Activated gamma-delta T cell (primary cell): ENCODE results near the gene MRPS11.
"Not testable (repeated sequence)": the region's sequence is repeated elsewhere in the genome, so short reads cannot be mapped to it uniquely, and the experiment has no call there.

Experiments used
- DNase-seq: peaks from one replicate; lab custom pipeline; 2025; lab: John Stamatoyannopoulos, UW

MRPS11 gene

GRCh38 chr15:88490036-88490435 is 22.5 kb downstream of the MRPS11 start:
- DNase-seq: no peak

GRCh38 chr15:88491158-88491557 is 23.6 kb downstream of the MRPS11 start:
- no peak for DNase-seq

GRCh38 chr15:88493844-88494243 is 26.3 kb downstream of the MRPS11 start:
- no peak for DNase-seq

GRCh38 chr15:88497109-88497765 is 29.7 kb downstream of the MRPS11 start:
- no peak for DNase-seq

- no peak for DNase-seq
Measured at GRCh38 chr15:88498996-88499395, 31.5 kb downstream of the MRPS11 start.

- no peak for DNase-seq
Measured at GRCh38 chr15:88504445-88504844, 36.9 kb downstream of the MRPS11 start.

GRCh38 chr15:88505721-88506120 is 38.2 kb downstream of the MRPS11 start:
- DNase-seq: no peak

GRCh38 chr15:88506628-88507027 is 39.1 kb downstream of the MRPS11 start:
- no peak for DNase-seq

GRCh38 chr15:88509321-88509720 is 41.8 kb downstream of the MRPS11 start:
- DNase-seq: no peak

- no peak for DNase-seq
Measured at GRCh38 chr15:88509964-88510363, 42.5 kb downstream of the MRPS11 start.

- DNase-seq: no peak
Measured at GRCh38 chr15:88511161-88511560, 43.7 kb downstream of the MRPS11 start.

GRCh38 chr15:88512078-88512477 is 44.6 kb downstream of the MRPS11 start:
- DNase-seq: no peak

GRCh38 chr15:88512601-88513000 is 45.1 kb downstream of the MRPS11 start:
- DNase-seq: no peak

- no peak for DNase-seq
Measured at GRCh38 chr15:88513195-88513594, 45.7 kb downstream of the MRPS11 start.

GRCh38 chr15:88518903-88519302 is 51.4 kb downstream of the MRPS11 start:
- DNase-seq: no peak

GRCh38 chr15:88524094-88524493 is 56.6 kb downstream of the MRPS11 start:
- DNase-seq: not testable (repeated sequence)

- DNase-seq: no peak
Measured at GRCh38 chr15:88525418-88525817, 57.9 kb downstream of the MRPS11 start.

GRCh38 chr15:88526247-88526879 is 58.9 kb downstream of the MRPS11 start:
- no peak for DNase-seq

- no peak for DNase-seq
Measured at GRCh38 chr15:88529021-88529630, 61.6 kb downstream of the MRPS11 start.
